HUES64 (cell line): ENCODE results near the gene PTAR1.
A peak's percentile ranks its signal among the peaks of the same experiment; 100 is the strongest.

Source experiments
- H3K27ac ChIP-seq: 2 replicates; pipeline ENCODE4 v1.7.0; 2013; ENCODE audit warnings: low read depth, low read length, inconsistent platforms
- H3K27me3 ChIP-seq: 2 replicates; pipeline ENCODE4 v1.6.1; 2013; ENCODE audit warnings: mild to moderate bottlenecking, low read length; ENCODE audit not compliant: insufficient read depth
- H3K36me3 ChIP-seq: 2 replicates; pipeline ENCODE4 v1.6.1; 2013; ENCODE audit warnings: mild to moderate bottlenecking, low read length; ENCODE audit not compliant: insufficient read depth
- H3K4me1 ChIP-seq: 2 replicates; pipeline ENCODE4 v1.6.1; 2013; ENCODE audit warnings: mild to moderate bottlenecking, low read length, moderate library complexity; ENCODE audit not compliant: insufficient read depth
- H3K4me3 ChIP-seq: 2 replicates; pipeline ENCODE4 v1.5.1; 2013; ENCODE audit warnings: mild to moderate bottlenecking, low read length, moderate library complexity
- H3K9ac ChIP-seq: 2 replicates; pipeline ENCODE4 v1.6.1; 2013; ENCODE audit warnings: mild to moderate bottlenecking, low read depth, low read length
- H3K9me3 ChIP-seq: 2 replicates; pipeline ENCODE4 v1.6.1; 2013; ENCODE audit warnings: low read depth, low read length; ENCODE audit not compliant: insufficient read depth
- WGBS: fragments of 150-250, 120-280 bp; methylation state at CpG from one replicate; pipeline ENCODE4 v1.1.7; 2013; ENCODE audit warnings: missing lambda C conversion rate; 5-methylcytosine and 5-hydroxymethylcytosine counted together

Gene PTAR1

DNA sequence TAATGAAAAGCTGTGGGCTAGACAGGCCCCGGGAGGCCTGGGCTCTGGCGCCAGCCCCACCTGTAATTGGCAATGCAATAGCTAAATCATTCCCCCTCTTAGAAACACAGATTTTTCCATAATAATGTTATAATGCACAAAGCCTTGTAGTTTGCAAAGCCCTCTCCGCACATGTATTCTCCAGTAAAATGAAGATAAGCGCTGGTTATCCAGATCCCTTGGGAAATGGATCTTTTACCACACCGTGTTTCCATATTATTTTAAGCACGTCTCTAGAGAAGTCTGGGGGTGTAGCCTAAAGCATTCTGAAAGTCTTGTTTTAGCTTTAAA, 86.5 kb downstream of the PTAR1 start:
- Histone ChIP-seq H3K4me3 (peak overlapping the region; percentile 62), H3K9ac (no peak overlapping the region), H3K4me1 (peaks cover 7% of the 10 kb centered on the region), H3K9me3 (no peaks in the 10 kb centered on the region), H3K27ac (no peak overlapping the region; the same call in 1 of the 2 replicates), H3K27me3 (peaks cover 28% of the 10 kb centered on the region), H3K36me3 (no peaks in the 10 kb centered on the region)
- 74% methylated on average over 6 of the region's 6 CpGs for WGBS

DNA sequence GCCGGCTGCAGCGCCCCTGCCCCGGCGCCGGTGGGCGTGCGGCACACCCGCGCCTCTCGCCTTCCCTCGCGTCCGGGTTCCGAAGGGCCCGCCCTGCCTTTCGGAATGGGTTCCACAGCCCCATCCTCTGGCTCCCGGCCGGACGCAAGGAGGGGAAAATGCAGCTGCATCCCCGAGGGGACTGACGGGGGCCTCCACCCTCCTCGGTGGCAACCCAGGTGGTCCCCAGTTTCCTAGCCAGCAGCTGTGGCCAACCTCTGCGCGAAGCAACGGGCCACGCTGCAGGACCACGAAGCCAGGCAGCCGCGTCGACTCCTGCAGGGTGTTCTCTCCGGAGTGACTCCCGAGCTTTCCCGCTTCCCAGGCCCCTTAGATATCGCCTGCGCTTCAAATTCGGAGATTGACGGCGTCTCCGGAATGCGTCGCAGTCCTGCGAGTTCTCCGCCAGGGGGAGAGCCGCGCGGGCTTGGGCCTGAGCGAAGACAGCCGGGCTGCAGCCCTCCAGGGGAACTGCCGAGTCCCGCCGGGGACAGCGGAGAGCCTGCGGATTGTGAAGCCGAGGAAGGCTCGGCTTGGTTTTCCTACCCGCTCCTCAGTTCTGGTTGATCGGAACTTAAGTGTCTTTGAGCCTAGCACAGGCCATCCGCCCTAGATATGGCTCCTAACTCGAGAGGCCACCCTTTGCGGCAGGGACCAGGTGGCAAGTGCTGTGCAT, 87.1 kb downstream of the PTAR1 start:
- Histone ChIP-seq H3K9ac (peak overlapping the region; percentile 49), H3K36me3 (no peaks in the 10 kb centered on the region), H3K27ac (peak overlapping the region; percentile 54; the same call in 1 of the 2 replicates)

DNA sequence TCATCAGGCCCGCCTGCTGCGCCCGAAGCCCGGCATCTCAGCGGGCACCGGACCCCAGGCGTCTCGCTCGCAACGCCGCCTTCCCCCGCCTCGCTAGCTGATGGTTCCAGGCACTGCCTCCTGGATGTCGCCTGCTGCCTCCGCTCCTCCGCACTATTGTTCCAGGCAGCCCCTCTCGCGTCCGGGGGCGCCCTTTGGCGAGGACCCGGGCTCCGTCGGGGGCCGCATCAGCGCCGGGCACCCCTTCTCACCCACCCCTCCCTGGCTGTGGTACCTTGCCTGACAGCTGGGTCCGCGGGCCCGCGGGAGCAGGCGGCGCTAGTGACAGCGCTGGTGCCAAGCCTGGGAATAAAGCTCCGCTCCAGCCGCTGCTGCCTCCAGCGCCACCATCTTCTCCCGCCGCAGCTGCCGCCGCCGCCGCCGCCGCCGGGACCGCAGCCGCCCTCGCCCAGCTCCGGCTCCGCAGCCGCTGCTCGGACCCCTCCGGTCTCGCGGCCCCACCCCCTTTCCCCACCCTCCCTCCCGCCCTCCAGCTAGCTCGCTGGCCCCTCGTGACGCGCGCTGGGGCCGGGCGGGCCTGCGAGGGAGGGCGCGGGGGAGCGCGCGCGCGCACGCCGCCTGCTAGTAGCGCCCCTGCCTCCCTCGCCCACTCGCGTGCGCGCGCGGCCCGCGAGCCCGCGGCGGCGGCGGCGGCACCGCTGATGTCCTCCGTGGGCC, 87.8 kb downstream of the PTAR1 start, which contains the start of gene APBA1:
TSS of gene APBA1 (minus strand) at position 493 of the 717 bp plus-strand sequence.
- Histone ChIP-seq H3K9ac (peak within 1 kb of the TSS; percentile 49), H3K4me3 (peak within 1 kb of the TSS; percentile 67), H3K9me3 (no peaks in the 10 kb centered on the region), H3K4me1 (peaks cover 19% of the 10 kb centered on the region), H3K36me3 (no peaks in the 10 kb centered on the region), H3K27ac (peak within 1 kb of the TSS; percentile 54; the same call in 1 of the 2 replicates), H3K27me3 (peaks cover 28% of the 10 kb centered on the region)
- WGBS: under 1% methylated on average over 91 of the region's 92 CpGs

More for the DNA sequence above, 87.1 kb downstream of the PTAR1 start:
- peaks cover 28% of the 10 kb centered on the region for H3K27me3 ChIP-seq
- peaks cover 12% of the 10 kb centered on the region for H3K4me1 ChIP-seq
- H3K4me3 ChIP-seq: peak overlapping the region; percentile 62
- WGBS: 2% methylated on average over 60 of the region's 60 CpGs
- H3K9me3 ChIP-seq: no peaks in the 10 kb centered on the region

DNA sequence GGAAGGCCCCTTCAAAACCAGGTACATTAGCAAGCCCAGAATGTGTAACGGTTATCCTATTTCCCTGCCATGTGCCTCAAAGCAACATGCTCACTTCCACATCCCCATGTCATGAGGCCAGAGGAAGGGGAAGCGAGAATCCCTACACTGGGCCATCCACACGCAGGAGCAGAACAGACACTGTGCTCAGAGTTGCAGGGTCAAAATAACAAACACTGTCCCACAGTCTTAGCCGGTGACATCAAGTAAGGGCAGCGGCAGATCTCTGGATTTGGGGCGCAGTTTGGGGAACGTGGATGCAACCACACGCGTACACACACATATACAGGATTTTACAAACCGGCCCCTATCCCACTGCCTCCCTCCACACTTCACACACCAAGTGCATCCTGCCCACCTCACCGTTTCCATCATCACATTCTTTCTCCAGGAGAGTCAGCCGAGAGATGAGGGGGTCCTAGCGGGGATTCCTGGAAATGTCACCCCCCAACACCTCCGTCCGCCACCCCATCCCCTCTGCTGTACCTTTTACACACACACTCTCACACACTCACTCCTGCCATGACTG, 88.4 kb downstream of the PTAR1 start:
- no peak overlapping the region for H3K9ac ChIP-seq
- H3K9me3 ChIP-seq: no peaks in the 10 kb centered on the region
- WGBS: 61% methylated on average over 15 of the region's 15 CpGs
- H3K27ac ChIP-seq: no peak overlapping the region
- H3K27me3 ChIP-seq: peaks cover 28% of the 10 kb centered on the region
- H3K4me3 ChIP-seq: peak overlapping the region; percentile 67
- H3K4me1 ChIP-seq: peaks cover 24% of the 10 kb centered on the region
- no peaks in the 10 kb centered on the region for H3K36me3 ChIP-seq

DNA sequence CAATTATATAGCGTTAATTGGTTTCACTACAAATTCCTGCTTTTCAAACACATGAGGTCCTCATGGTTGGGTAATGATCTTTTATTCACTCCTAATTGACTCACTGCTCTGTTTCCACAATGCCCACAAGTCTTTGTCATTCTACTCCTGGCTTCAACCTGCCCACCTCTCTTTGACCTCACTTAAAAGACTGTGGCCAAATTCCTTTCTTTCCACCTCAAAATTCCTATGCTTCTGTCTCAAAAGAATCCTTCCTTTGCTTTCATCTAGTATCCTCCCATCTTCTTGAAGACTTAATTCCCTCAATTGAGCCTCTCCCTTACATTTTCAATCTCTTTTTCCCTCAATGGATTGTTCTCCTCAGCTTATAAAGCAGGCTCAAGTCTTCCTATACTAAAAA, 92.5 kb downstream of the PTAR1 start:
- H3K27ac ChIP-seq: peak overlapping the region; percentile 23; the same call in 1 of the 2 replicates
- H3K4me1 ChIP-seq: peaks cover 19% of the 10 kb centered on the region
- no peaks in the 10 kb centered on the region for H3K9me3 ChIP-seq
- 58% methylated on average over 1 of the region's 1 CpG for WGBS
- no peak overlapping the region for H3K4me3 ChIP-seq
- H3K36me3 ChIP-seq: no peaks in the 10 kb centered on the region
- no peak overlapping the region for H3K9ac ChIP-seq
- H3K27me3 ChIP-seq: peaks cover 25% of the 10 kb centered on the region

DNA sequence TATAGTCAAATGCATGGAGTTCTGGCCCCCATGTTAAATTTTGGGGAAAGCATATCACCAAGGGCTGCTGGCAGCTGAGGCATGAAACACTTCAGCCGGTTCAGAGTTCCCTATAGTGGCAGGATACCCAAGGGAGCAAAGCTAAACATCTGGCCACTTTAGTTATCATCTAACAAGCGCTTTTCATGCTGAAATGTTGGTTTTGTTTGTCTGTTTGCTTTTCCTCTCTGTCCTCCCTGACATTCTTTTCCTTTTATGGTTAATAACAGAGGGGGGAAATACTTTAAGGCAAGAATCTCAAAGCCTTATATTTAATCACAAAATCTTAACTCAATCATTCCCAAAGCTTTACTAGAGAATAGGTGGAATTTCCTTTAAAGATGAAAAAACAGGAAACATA, 99.5 kb downstream of the PTAR1 start:
- Histone ChIP-seq H3K4me1 (no peaks in the 10 kb centered on the region; the same call in 1 of the 2 replicates), H3K36me3 (no peaks in the 10 kb centered on the region), H3K27ac (no peak overlapping the region), H3K9ac (no peak overlapping the region), H3K9me3 (no peaks in the 10 kb centered on the region), H3K4me3 (no peak overlapping the region), H3K27me3 (no peaks in the 10 kb centered on the region)
- 59% methylated on average over 1 of the region's 2 CpGs for WGBS
